Adrenal gland (tissue), 12 donors: ENCODE results near the gene BCL2. TPM values are rescaled to one million over a fixed set of nuclear protein-coding genes. Genes with fewer than 3 reads are reported as not detected.
A peak's percentile ranks its signal among the peaks of the same experiment; 100 is the strongest.

Experiments used
- DNase-seq, 7 donors: peaks; one replicate each; pipeline ENCODE4 v3.0.0-alpha.2; 2019 to 2020
- H3K27ac ChIP-seq, 5 donors: fragments of 200-600 bp; sonication (generic) in 4 of 5; 1 replicate in 3 of 5; 2 replicates in 2 of 5; pipeline versions ENCODE4 v1.5.1 to v1.8.0; 2016 to 2020; ENCODE audit warnings: mild to moderate bottlenecking in 1 of 5
- H3K27me3 ChIP-seq: fragments of 200-600 bp; 2 replicates; pipeline ENCODE4 v1.8.0; 2021
- H3K36me3 ChIP-seq, 2 donors: fragments of 200-600 bp; replicated peaks in 1 of 2; 1 replicate in 1 of 2; 2 replicates in 1 of 2; pipeline versions ENCODE4 v1.5.1 to v1.8.0; 2018 to 2022
- H3K4me1 ChIP-seq, 2 donors: fragments of 200-600 bp; replicated peaks in 1 of 2; 1 replicate in 1 of 2; 2 replicates in 1 of 2; pipeline versions ENCODE4 v1.5.1 to v1.8.0; 2018 to 2021
- H3K4me3 ChIP-seq, 4 donors: fragments of 200-600 bp; sonication (generic) in 3 of 4; one replicate each; pipeline ENCODE4 v1.5.1; 2016 to 2018
- H3K9me3 ChIP-seq, 3 donors: fragments of 200-600 bp; sonication (generic) in 1 of 3; replicated peaks in 1 of 3; 1 replicate in 2 of 3; 2 replicates in 1 of 3; pipeline versions ENCODE4 v1.5.1 to v1.8.0; 2016 to 2021
- CTCF ChIP-seq, 6 experiments: fragments of 450-650 bp in 4 of 6; fragments of 200-600 bp in 2 of 6; sonication (generic) in 1 of 6; IDR thresholded peaks; 1 replicate in 5 of 6; 2 replicates in 1 of 6; pipeline versions ENCODE4 v1.5.1 to v1.8.0; 2016 to 2021; ENCODE audit warnings: antibody characterized with exemption in 6 of 6, mild to moderate bottlenecking in 2 of 6, moderate library complexity in 1 of 6
- POLR2A ChIP-seq, 2 donors: fragments of 450-650 bp; IDR thresholded peaks; one replicate each; pipeline ENCODE4 v1.6.1; 2017; ENCODE audit warnings: antibody characterized with exemption in 2 of 2, mild to moderate bottlenecking in 2 of 2, moderate library complexity in 1 of 2
- WGBS, 4 donors: extraction: QIAGEN DNeasy Blood & Tissue Kit in 2 of 4; methylation state at CpG; one replicate each; pipeline versions ENCODE4 v1.1.5 to v1.1.7; 2013 to 2017; 5-methylcytosine and 5-hydroxymethylcytosine counted together
- intact Hi-C, 2 donors: fragments of 100-400 bp; cut with DNase I; formaldehyde crosslinking; loops; one replicate each; pipeline versions ENCODE4 v1.14.1 to v1.15.0; 2022 to 2023
- polyA plus RNA-seq, 3 donors: library from polyadenylated mRNA; stranded (reverse); fragments of 200-250 nt in 2 of 3; fragments of 350-450 nt in 1 of 3; fragmentation: Illumina TruSeq in 1 of 3; extraction: RNeasy Lipid Tissue Mini Kit (QIAGEN cat#74804) in 1 of 3; gene quantifications; one replicate each; pipeline ENCODE4 v1.2.3, GENCODE V29; 2013 to 2014
- total RNA-seq, 9 donors: library from RNA; depleted of rRNA in 4 of 9; stranded (reverse); fragments of >200 nt in 4 of 9; fragments of 120-200 nt in 1 of 9; fragmentation: NEBNext Ultra II Directional in 1 of 9; extraction: Animal tissue kit (Norgen Biotek cat#: 25700) in 1 of 9; gene quantifications; one replicate each; pipeline versions ENCODE4 v1.1.0 to v1.2.4, GENCODE V29; 2013 to 2023
- donor health status: healthy with polysubstance abuse.
- donor health status: Bipolar disorder and iron deficiency.
- donor health status: DM: yes; HTN: yes; CAD: no.
- donor health status: DM: no; HTN: no; CAD: no.
- donor health status: DM: no; HTN: no; CAD: no.
- donor health status: DM: yes; HTN: yes; CAD: no.

Gene BCL2
- total and polyA plus RNA-seq, 12 donors, result 0.85 to 7.7 (median 3.4) TPM

DNA sequence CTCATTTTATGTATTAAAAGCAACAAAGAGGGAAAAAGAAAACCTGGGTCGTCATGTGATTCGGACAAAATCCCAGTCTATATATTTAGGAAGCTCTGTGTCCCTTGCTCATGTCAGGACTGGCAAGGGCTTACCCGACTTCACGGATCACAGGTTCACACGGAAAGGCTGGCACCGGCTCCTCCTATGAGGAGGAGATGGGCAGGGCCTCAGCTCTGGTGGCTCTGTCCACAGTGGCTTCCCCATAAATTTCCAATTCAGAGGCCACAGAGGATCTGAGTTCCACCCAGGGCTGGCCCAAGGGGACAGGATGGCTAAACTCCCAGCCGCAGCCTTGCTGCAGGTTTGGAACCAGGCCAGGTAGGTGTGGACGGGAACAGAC, 186.8 kb downstream of the BCL2 start:
- Histone ChIP-seq H3K36me3 (no peaks in the 10 kb centered on the region), H3K4me3 (no peak overlapping the region), H3K9me3 (no peaks in the 10 kb centered on the region), H3K4me1 (no peaks in the 10 kb centered on the region), H3K27ac (no peak overlapping the region), H3K27me3 (no peaks in the 10 kb centered on the region)
- 77 to 88% (median 83%) methylated on average over 8 of the region's 8 CpGs for WGBS, 4 donors
- no peak for DNase-seq
- intact Hi-C loops, result loop anchor here (5.0 to 10.0 kb wide), 4 partner anchors 108 to 312 kb away; no protein-coding TSS in a partner anchor
- TF ChIP-seq CTCF (IDR thresholded peaks at IDR 0.05), result no peak
- TF ChIP-seq POLR2A (IDR thresholded peaks at IDR 0.05), result no peak

- Histone ChIP-seq H3K4me3 (no peak overlapping the region), H3K27ac (no peak overlapping the region), H3K36me3 (no peaks in the 10 kb centered on the region), H3K9me3 (no peaks in the 10 kb centered on the region), H3K4me1 (no peaks in the 10 kb centered on the region), H3K27me3 (no peaks in the 10 kb centered on the region)
- no peak for DNase-seq
- intact Hi-C loops, result loop anchor here (5.0 to 10.0 kb wide), 4 partner anchors 107 to 313 kb away; no protein-coding TSS in a partner anchor
- 77 to 81% (median 79%) methylated on average over 13 of the region's 13 CpGs for WGBS, 4 donors
- no peak for TF ChIP-seq CTCF (IDR thresholded peaks at IDR 0.05)
- no peak for TF ChIP-seq POLR2A (IDR thresholded peaks at IDR 0.05)
Observed at GRCh38 chr18:63131959-63132818, 187.4 kb downstream of the BCL2 start.

GRCh38 chr18:63131106-63131958, 188.2 kb downstream of the BCL2 start:
- no peak overlapping the region for H3K4me3 ChIP-seq
- TF ChIP-seq POLR2A (IDR thresholded peaks at IDR 0.05), result no peak
- TF ChIP-seq CTCF (IDR thresholded peaks at IDR 0.05), result peak; percentile 44 to 66 (median 58)
- intact Hi-C loops, result loop anchor here (5.0 to 10.0 kb wide), 4 partner anchors 107 to 313 kb away; no protein-coding TSS in a partner anchor

GRCh38 chr18:63130176-63130575, 189.4 kb downstream of the BCL2 start:
- no peaks in the 10 kb centered on the region for H3K9me3 ChIP-seq
- H3K4me3 ChIP-seq, result no peak overlapping the region
- H3K36me3 ChIP-seq, result no peaks in the 10 kb centered on the region
- TF ChIP-seq POLR2A (IDR thresholded peaks at IDR 0.05), result no peak
- no peak for TF ChIP-seq CTCF (IDR thresholded peaks at IDR 0.05)
- H3K27ac ChIP-seq, result no peak overlapping the region
- 49 to 76% (median 61%) methylated on average over 2 of the region's 2 CpGs for WGBS, 4 donors
- DNase-seq, result no peak
- intact Hi-C loops, result loop anchor here (5.0 to 10.0 kb wide), 4 partner anchors 105 to 315 kb away; no protein-coding TSS in a partner anchor
- no peaks in the 10 kb centered on the region for H3K27me3 ChIP-seq
- H3K4me1 ChIP-seq, result no peaks in the 10 kb centered on the region

More at GRCh38 chr18:63131106-63131958, 188.2 kb downstream of the BCL2 start:
- H3K9me3 ChIP-seq, result no peaks in the 10 kb centered on the region
- WGBS, 4 donors, result 50 to 58% (median 53%) methylated on average over 7 to 8 of the region's 8 CpGs
- no peaks in the 10 kb centered on the region for H3K36me3 ChIP-seq
- H3K27ac ChIP-seq, result no peak overlapping the region
- no peaks in the 10 kb centered on the region for H3K4me1 ChIP-seq
- peak; percentile 27 to 79 (median 48) for DNase-seq
- H3K27me3 ChIP-seq, result no peaks in the 10 kb centered on the region
